ENCODE results near the gene RBPJ. TPM values are rescaled to one million over a fixed set of nuclear protein-coding genes. Genes with fewer than 3 reads are reported as not detected.

Gene RBPJ
- polyA plus RNA-seq, 2 donors: 11.8 to 25.9 TPM

DNA sequence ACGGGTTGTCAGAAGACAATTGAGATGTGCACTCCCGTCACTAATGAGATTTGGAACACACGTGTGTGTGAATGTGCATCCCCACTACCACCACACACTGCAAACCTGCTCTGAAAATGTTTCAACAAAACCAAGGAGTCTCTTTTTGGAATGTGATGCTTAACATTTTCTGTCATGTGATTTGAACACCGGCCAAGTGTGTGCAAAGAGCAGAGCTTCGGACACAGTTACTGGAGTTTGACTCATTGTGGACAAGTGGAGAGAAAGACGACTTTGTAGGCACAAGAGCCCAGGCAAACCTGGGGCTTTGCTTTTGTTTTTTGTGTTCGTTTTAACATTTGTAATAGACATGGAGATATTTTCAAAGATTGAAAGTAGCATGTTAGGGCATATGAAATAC lies 120.3 kb downstream of the RBPJ start:
- no peak overlapping the region for H3K4me3 ChIP-seq (ENCODE audit: low read depth in 1 of 2, low read length in 2 of 2)
- H3K4me1 ChIP-seq (ENCODE audit: control insufficient read depth in 2 of 2, insufficient read depth in 2 of 2, low read length in 1 of 2): no peaks in the 10 kb centered on the region
- WGBS, 2 donors: 55 to 58% methylated on average over 7 of the region's 7 CpGs
- H3K9me3 ChIP-seq (ENCODE audit: control insufficient read depth in 2 of 2, insufficient read depth in 1 of 2, low read depth in 1 of 2, low read length in 1 of 2): no peaks in the 10 kb centered on the region
- no peaks in the 10 kb centered on the region for H3K27me3 ChIP-seq (ENCODE audit: control insufficient read depth in 1 of 2, insufficient read depth in 2 of 2, low read length in 2 of 2)
- H3K27ac ChIP-seq (ENCODE audit: low read depth in 2 of 2, low read length in 1 of 2): no peak overlapping the region
- no peaks in the 10 kb centered on the region for H3K36me3 ChIP-seq (ENCODE audit: control insufficient read depth in 2 of 2, insufficient read depth in 2 of 2, low read length in 1 of 2)

DNA sequence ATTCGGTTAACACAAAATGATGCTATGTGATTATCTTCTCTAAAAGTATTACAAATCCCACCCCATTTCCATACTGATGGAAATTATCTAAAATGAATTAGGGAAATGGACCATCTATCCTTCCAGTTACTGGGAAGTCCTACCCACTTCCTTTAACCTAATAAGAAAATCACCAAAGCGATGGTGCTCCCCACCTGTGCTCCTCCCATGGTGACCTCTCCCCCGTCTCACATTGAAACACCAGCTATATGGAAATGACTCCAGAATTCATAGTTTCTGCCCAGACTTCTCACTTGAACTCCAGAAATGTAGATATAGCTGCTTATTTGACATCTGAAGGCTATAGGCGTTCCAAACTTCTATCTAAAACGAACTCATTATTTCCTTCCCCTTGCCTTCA lies 121.0 kb downstream of the RBPJ start:
- WGBS, 2 donors: 93 to 99% methylated on average over 5 of the region's 5 CpGs
- no peak overlapping the region for H3K4me3 ChIP-seq (ENCODE audit: low read depth in 1 of 2, low read length in 2 of 2)
- H3K27ac ChIP-seq (ENCODE audit: low read depth in 2 of 2, low read length in 1 of 2): no peak overlapping the region
- no peaks in the 10 kb centered on the region for H3K9me3 ChIP-seq (ENCODE audit: control insufficient read depth in 2 of 2, insufficient read depth in 1 of 2, low read depth in 1 of 2, low read length in 1 of 2)
- H3K4me1 ChIP-seq (ENCODE audit: control insufficient read depth in 2 of 2, insufficient read depth in 2 of 2, low read length in 1 of 2): no peaks in the 10 kb centered on the region
- no peaks in the 10 kb centered on the region for H3K36me3 ChIP-seq (ENCODE audit: control insufficient read depth in 2 of 2, insufficient read depth in 2 of 2, low read length in 1 of 2)
- no peaks in the 10 kb centered on the region for H3K27me3 ChIP-seq (ENCODE audit: control insufficient read depth in 1 of 2, insufficient read depth in 2 of 2, low read length in 2 of 2)

DNA sequence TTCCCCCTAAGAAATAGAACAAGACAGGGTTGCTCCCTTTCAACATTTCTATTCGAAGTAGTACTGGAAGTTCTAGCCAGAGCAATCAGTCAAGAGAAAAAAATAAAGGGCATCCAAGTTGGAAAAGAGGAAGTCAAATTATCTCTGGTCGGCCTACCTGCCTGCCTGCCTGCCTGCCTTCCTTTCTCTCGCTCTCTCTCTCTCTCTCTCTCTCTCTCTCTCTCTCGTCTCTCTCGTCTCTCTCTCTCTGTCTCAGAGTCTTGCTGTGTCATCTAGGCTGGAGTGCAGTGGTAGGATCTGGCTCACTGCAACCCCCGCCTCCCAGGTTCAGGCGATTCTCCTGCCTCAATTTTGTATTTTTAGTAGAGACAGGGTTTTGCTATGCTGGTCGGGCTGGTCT lies 126.6 kb downstream of the RBPJ start:
- H3K36me3 ChIP-seq (ENCODE audit: control insufficient read depth in 2 of 2, insufficient read depth in 2 of 2, low read length in 1 of 2): no peaks in the 10 kb centered on the region
- no peak overlapping the region for H3K27ac ChIP-seq (ENCODE audit: low read depth in 2 of 2, low read length in 1 of 2)
- H3K4me3 ChIP-seq (ENCODE audit: low read depth in 1 of 2, low read length in 2 of 2): no peak overlapping the region
- H3K4me1 ChIP-seq (ENCODE audit: control insufficient read depth in 2 of 2, insufficient read depth in 2 of 2, low read length in 1 of 2): no peaks in the 10 kb centered on the region
- WGBS, 2 donors: 90 to 93% methylated on average over 8 of the region's 8 CpGs
- no peaks in the 10 kb centered on the region for H3K27me3 ChIP-seq (ENCODE audit: control insufficient read depth in 1 of 2, insufficient read depth in 2 of 2, low read length in 2 of 2)
- no peaks in the 10 kb centered on the region for H3K9me3 ChIP-seq (ENCODE audit: control insufficient read depth in 2 of 2, insufficient read depth in 1 of 2, low read depth in 1 of 2, low read length in 1 of 2)

DNA sequence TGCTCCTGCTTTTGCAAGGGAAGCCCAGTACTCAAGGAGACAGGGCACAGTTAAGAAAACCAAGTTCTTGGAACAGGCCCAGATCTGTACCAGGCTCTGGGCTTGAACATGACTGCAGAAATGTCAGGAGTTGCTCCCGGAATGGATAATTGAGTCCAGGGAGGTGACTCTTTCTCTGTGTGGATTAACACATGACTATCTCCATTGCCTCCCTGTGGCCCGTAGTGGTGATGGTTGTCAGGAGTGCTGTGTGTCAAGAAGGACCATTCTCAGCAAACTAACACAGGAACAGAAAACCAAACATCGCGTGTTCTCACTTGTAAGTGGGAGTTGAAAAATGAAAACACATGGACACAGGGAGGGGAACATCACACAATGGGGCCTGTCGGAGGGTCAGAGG lies 129.6 kb downstream of the RBPJ start:
- H3K9me3 ChIP-seq (ENCODE audit: control insufficient read depth in 2 of 2, insufficient read depth in 1 of 2, low read depth in 1 of 2, low read length in 1 of 2): peaks cover 1 to 2% of the 10 kb centered on the region in 2 donors
- H3K4me1 ChIP-seq (ENCODE audit: control insufficient read depth in 2 of 2, insufficient read depth in 2 of 2, low read length in 1 of 2): no peaks in the 10 kb centered on the region
- 80% methylated on average over 5 of the region's 5 CpGs for WGBS, 2 donors
- no peaks in the 10 kb centered on the region for H3K36me3 ChIP-seq (ENCODE audit: control insufficient read depth in 2 of 2, insufficient read depth in 2 of 2, low read length in 1 of 2)
- H3K27ac ChIP-seq (ENCODE audit: low read depth in 2 of 2, low read length in 1 of 2): no peak overlapping the region
- no peaks in the 10 kb centered on the region for H3K27me3 ChIP-seq (ENCODE audit: control insufficient read depth in 1 of 2, insufficient read depth in 2 of 2, low read length in 2 of 2)
- H3K4me3 ChIP-seq (ENCODE audit: low read depth in 1 of 2, low read length in 2 of 2): no peak overlapping the region

DNA sequence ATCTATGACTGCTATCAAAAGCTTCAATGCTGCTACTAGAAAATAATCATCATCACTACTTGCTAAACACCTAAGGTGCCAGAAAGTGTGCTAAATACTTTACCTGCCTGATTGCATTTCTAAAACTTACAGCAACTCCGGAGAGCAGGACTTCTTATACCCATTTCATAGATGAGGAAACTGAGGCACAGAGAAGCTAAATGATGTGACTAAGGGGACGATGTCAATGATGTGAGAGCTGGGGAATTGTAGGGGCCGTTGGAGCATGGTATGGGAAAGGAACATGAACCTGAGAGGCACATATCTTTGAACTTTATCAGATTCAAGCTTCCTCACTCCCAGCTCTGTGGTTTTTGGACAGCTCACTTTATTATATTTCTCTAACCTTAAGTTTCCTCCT lies 130.8 kb downstream of the RBPJ start:
- 68 to 75% methylated on average over 3 of the region's 3 CpGs for WGBS, 2 donors
- Histone ChIP-seq H3K4me3 (ENCODE audit: low read depth in 1 of 2, low read length in 2 of 2) (no peak overlapping the region), H3K27me3 (ENCODE audit: control insufficient read depth in 1 of 2, insufficient read depth in 2 of 2, low read length in 2 of 2) (no peaks in the 10 kb centered on the region), H3K4me1 (ENCODE audit: control insufficient read depth in 2 of 2, insufficient read depth in 2 of 2, low read length in 1 of 2) (no peaks in the 10 kb centered on the region), H3K36me3 (ENCODE audit: control insufficient read depth in 2 of 2, insufficient read depth in 2 of 2, low read length in 1 of 2) (no peaks in the 10 kb centered on the region), H3K27ac (ENCODE audit: low read depth in 2 of 2, low read length in 1 of 2) (no peak overlapping the region), H3K9me3 (ENCODE audit: control insufficient read depth in 2 of 2, insufficient read depth in 1 of 2, low read depth in 1 of 2, low read length in 1 of 2) (peaks cover 1 to 2% of the 10 kb centered on the region in 2 donors)

DNA sequence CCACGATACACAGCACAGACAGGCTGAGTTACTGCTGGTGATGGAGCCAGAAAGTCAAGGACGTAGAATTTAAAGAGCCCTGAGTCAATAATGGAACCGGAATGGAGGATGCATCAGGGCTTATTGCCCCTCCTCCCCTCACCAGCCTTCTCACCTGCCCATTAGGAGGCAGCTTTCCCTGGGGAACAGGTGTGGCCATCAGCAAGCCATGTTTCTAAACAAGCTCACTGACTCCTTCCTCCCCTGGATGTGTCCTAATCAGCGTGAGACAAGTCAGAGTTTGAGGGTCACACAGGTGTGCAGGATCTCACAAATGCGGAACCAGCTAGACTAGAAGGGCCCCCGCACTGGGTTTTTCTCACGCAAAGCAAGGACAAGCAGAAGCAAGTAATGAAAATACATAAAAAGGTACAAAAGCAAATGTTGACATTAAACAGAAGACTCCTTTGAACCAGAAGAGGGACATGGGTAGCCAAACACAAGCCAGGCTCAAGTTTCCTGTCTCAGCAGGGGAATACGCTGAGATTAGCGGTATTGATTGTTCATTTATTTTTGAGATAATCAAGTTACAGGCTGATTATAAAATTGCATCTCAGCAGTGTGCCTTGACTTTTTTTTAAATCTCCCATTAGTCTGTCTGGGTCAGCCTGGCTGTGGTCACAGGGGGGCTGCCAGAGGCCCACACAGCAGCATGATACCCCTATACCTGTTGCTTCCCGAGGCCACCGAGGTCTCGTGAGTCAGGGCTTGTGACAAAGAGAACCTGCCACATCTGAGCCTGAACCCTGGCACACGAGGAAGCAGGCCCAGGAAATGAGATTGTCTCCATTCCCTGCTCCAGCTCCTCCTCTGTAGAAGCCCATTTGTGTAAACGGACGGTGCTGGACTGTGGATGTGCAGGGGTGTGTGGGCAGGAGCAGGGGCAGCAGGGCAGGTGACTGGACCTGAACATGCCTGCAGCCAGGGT lies 132.0 kb downstream of the RBPJ start:
- H3K27ac ChIP-seq (ENCODE audit: low read depth in 2 of 2, low read length in 1 of 2): no peak overlapping the region
- H3K4me1 ChIP-seq (ENCODE audit: control insufficient read depth in 2 of 2, insufficient read depth in 2 of 2, low read length in 1 of 2): no peaks in the 10 kb centered on the region
- WGBS, 2 donors: 61 to 73% methylated on average over 15 of the region's 15 CpGs
- H3K27me3 ChIP-seq (ENCODE audit: control insufficient read depth in 1 of 2, insufficient read depth in 2 of 2, low read length in 2 of 2): no peaks in the 10 kb centered on the region
- H3K36me3 ChIP-seq (ENCODE audit: control insufficient read depth in 2 of 2, insufficient read depth in 2 of 2, low read length in 1 of 2): no peaks in the 10 kb centered on the region
- peaks cover 1 to 2% of the 10 kb centered on the region in 2 donors for H3K9me3 ChIP-seq (ENCODE audit: control insufficient read depth in 2 of 2, insufficient read depth in 1 of 2, low read depth in 1 of 2, low read length in 1 of 2)
- H3K4me3 ChIP-seq (ENCODE audit: low read depth in 1 of 2, low read length in 2 of 2): no peak overlapping the region

DNA sequence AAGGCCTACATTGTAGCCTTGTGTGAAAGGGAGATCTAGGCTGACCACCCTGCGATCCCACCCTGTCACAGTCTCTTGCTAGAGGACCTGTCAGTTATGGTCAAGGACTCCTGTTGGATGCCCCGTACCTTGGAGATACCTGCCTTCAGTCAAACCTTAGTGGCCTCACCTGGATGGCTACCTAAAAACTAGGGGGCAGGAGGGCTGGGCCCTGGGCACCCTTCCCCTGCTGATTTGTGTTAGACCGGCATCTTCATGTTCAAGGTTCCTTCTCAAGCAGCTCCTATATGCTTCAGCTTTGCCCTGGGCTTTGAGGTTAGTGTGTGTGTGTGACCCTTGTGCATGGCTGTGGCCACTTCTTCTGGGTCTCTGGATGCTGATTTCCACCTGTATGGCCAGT lies 134.1 kb downstream of the RBPJ start:
- Histone ChIP-seq H3K4me1 (ENCODE audit: control insufficient read depth in 2 of 2, insufficient read depth in 2 of 2, low read length in 1 of 2) (no peaks in the 10 kb centered on the region), H3K4me3 (ENCODE audit: low read depth in 1 of 2, low read length in 2 of 2) (no peak overlapping the region), H3K9me3 (ENCODE audit: control insufficient read depth in 2 of 2, insufficient read depth in 1 of 2, low read depth in 1 of 2, low read length in 1 of 2) (peaks cover 1 to 2% of the 10 kb centered on the region in 2 donors), H3K27me3 (ENCODE audit: control insufficient read depth in 1 of 2, insufficient read depth in 2 of 2, low read length in 2 of 2) (no peaks in the 10 kb centered on the region), H3K36me3 (ENCODE audit: control insufficient read depth in 2 of 2, insufficient read depth in 2 of 2, low read length in 1 of 2) (no peaks in the 10 kb centered on the region), H3K27ac (ENCODE audit: low read depth in 2 of 2, low read length in 1 of 2) (no peak overlapping the region)
- 93 to 95% methylated on average over 3 of the region's 3 CpGs for WGBS, 2 donors

DNA sequence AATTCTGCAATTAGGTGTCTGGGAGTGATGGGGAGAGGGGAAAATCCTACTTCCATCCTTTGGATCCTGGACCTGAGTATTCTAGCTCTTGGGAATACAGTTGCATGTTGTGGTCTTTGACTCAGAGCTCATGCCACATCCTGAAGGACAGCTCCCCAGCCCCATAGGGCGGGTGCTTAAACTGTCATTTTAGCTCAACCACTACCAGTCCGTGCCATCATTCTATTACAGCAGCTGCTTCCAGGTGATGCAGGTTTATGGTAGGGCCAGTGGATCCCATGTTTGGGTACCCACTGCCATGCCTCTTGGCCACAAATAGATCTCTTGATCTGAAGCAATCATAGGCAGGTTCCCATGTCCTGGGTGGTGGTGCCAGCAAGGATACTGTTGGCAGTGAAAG lies 134.8 kb downstream of the RBPJ start:
- H3K27ac ChIP-seq (ENCODE audit: low read depth in 2 of 2, low read length in 1 of 2): no peak overlapping the region
- H3K27me3 ChIP-seq (ENCODE audit: control insufficient read depth in 1 of 2, insufficient read depth in 2 of 2, low read length in 2 of 2): no peaks in the 10 kb centered on the region
- H3K9me3 ChIP-seq (ENCODE audit: control insufficient read depth in 2 of 2, insufficient read depth in 1 of 2, low read depth in 1 of 2, low read length in 1 of 2): peaks cover 1 to 2% of the 10 kb centered on the region in 2 donors
- H3K4me1 ChIP-seq (ENCODE audit: control insufficient read depth in 2 of 2, insufficient read depth in 2 of 2, low read length in 1 of 2): no peaks in the 10 kb centered on the region
- no peaks in the 10 kb centered on the region for H3K36me3 ChIP-seq (ENCODE audit: control insufficient read depth in 2 of 2, insufficient read depth in 2 of 2, low read length in 1 of 2)
- no peak overlapping the region for H3K4me3 ChIP-seq (ENCODE audit: low read depth in 1 of 2, low read length in 2 of 2)
- 85 to 96% methylated on average over 2 of the region's 2 CpGs for WGBS, 2 donors

DNA sequence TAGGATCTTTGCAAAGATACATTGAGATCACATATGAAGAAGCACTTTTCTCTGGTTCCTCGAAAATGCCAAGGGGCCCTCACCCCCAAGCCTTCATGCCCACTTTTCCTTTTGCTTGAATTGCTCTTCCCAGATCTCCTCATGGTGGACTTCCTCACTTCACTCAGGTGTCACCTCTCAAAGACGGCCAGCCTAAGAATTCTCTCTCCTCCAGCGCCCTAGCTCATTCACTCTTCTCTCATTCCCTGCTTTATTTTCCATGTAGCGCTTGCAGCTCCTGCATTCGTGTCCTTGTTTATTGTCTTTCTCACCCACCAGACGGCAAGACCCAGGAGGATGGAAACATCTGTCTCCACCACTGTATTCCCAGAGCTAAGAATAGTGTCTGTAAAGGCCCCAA lies 136.6 kb downstream of the RBPJ start:
- Histone ChIP-seq H3K9me3 (ENCODE audit: control insufficient read depth in 2 of 2, insufficient read depth in 1 of 2, low read depth in 1 of 2, low read length in 1 of 2) (peaks cover 1 to 2% of the 10 kb centered on the region in 2 donors), H3K4me1 (ENCODE audit: control insufficient read depth in 2 of 2, insufficient read depth in 2 of 2, low read length in 1 of 2) (no peaks in the 10 kb centered on the region), H3K27me3 (ENCODE audit: control insufficient read depth in 1 of 2, insufficient read depth in 2 of 2, low read length in 2 of 2) (no peaks in the 10 kb centered on the region), H3K36me3 (ENCODE audit: control insufficient read depth in 2 of 2, insufficient read depth in 2 of 2, low read length in 1 of 2) (no peaks in the 10 kb centered on the region), H3K4me3 (ENCODE audit: low read depth in 1 of 2, low read length in 2 of 2) (no peak overlapping the region), H3K27ac (ENCODE audit: low read depth in 2 of 2, low read length in 1 of 2) (no peak overlapping the region)
- WGBS, 2 donors: 88 to 89% methylated on average over 6 of the region's 6 CpGs

DNA sequence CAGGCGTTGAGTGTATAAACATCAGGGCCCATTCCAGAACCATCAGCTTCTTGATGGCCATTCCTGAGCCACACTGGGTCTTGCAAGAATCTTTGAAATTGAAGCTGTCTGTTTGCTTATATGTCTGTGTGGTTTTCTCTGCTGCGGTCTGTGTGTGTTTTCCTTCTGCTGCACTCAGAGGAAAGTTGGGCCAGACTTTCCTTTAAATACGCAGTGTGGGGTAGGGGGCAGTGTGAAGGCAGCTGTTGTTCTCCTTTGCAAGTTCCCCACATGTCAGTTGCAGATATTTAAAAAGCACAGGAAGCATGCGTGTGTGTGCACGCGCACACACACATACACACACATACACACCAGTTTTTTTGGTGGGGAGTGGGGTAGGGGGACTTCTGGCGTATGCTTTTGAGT lies 137.3 kb downstream of the RBPJ start:
- 71 to 81% methylated on average over 7 of the region's 7 CpGs for WGBS, 2 donors
- H3K27ac ChIP-seq (ENCODE audit: low read depth in 2 of 2, low read length in 1 of 2): no peak overlapping the region
- H3K36me3 ChIP-seq (ENCODE audit: control insufficient read depth in 2 of 2, insufficient read depth in 2 of 2, low read length in 1 of 2): no peaks in the 10 kb centered on the region
- H3K27me3 ChIP-seq (ENCODE audit: control insufficient read depth in 1 of 2, insufficient read depth in 2 of 2, low read length in 2 of 2): no peaks in the 10 kb centered on the region
- no peak overlapping the region for H3K4me3 ChIP-seq (ENCODE audit: low read depth in 1 of 2, low read length in 2 of 2)
- H3K4me1 ChIP-seq (ENCODE audit: control insufficient read depth in 2 of 2, insufficient read depth in 2 of 2, low read length in 1 of 2): no peaks in the 10 kb centered on the region
- peaks cover 1 to 2% of the 10 kb centered on the region in 2 donors for H3K9me3 ChIP-seq (ENCODE audit: control insufficient read depth in 2 of 2, insufficient read depth in 1 of 2, low read depth in 1 of 2, low read length in 1 of 2)

Data from esophagus (tissue), 2 donors.